ENCODE measurements around the gene TNFSF15.

The TNFSF15 gene

GRCh38 chr9:114805670-114806525 is at the start of gene TNFSF15:
TNFSF15 (minus strand) TSS chr9:114806039; CDS start chr9:114806012, 27 bp downstream.
- DNase-seq: peak; percentile 5 to 62

GRCh38 chr9:114855488-114855887 is 49.6 kb upstream of the TNFSF15 start:
- DNase-seq: no peak

GRCh38 chr9:114854736-114855355 is 49.0 kb upstream of the TNFSF15 start:
- no peak for DNase-seq

GRCh38 chr9:114853071-114853855 is 47.4 kb upstream of the TNFSF15 start:
- DNase-seq: no peak

GRCh38 chr9:114852050-114852594 is 46.3 kb upstream of the TNFSF15 start:
- DNase-seq: no peak

- DNase-seq: no peak
These were observed 45.5 kb upstream of the TNFSF15 start for GRCh38 chr9:114851306-114851705.

GRCh38 chr9:114850871-114851270 is 45.0 kb upstream of the TNFSF15 start:
- no peak for DNase-seq

GRCh38 chr9:114849450-114849849 is 43.6 kb upstream of the TNFSF15 start:
- no peak for DNase-seq

- no peak for DNase-seq
These were observed 41.9 kb upstream of the TNFSF15 start for GRCh38 chr9:114847492-114848417.

GRCh38 chr9:114845373-114845772 is 39.5 kb upstream of the TNFSF15 start:
- no peak for DNase-seq

GRCh38 chr9:114844766-114845165 is 38.9 kb upstream of the TNFSF15 start:
- DNase-seq: peak; percentile 6 to 39

- no peak for DNase-seq
These were observed 32.1 kb upstream of the TNFSF15 start for GRCh38 chr9:114837923-114838322.

GRCh38 chr9:114836769-114837168 is 30.9 kb upstream of the TNFSF15 start:
- DNase-seq: no peak

GRCh38 chr9:114834386-114834785 is 28.5 kb upstream of the TNFSF15 start:
- no peak for DNase-seq

- no peak for DNase-seq
These were observed 24.7 kb upstream of the TNFSF15 start for GRCh38 chr9:114830546-114830945.

- no peak for DNase-seq
These were observed 24.0 kb upstream of the TNFSF15 start for GRCh38 chr9:114829574-114830440.

GRCh38 chr9:114828303-114828650 is 22.4 kb upstream of the TNFSF15 start:
- DNase-seq: no peak

- DNase-seq: no peak
These were observed 21.9 kb upstream of the TNFSF15 start for GRCh38 chr9:114827641-114828302.

GRCh38 chr9:114826431-114826830 is 20.6 kb upstream of the TNFSF15 start:
- DNase-seq: no peak

- no peak for DNase-seq
These were observed 19.4 kb upstream of the TNFSF15 start for GRCh38 chr9:114825126-114825795.

All from NCI-H526 (cell line).